PFSK-1 (cell line): Measurements from ENCODE around the gene S100A8.

Source experiments
- FOXP2 ChIP-seq: optimal IDR thresholded peaks from 2 replicates; pipeline ENCODE3; 2011; ENCODE audit warnings: borderline replicate concordance, control low read depth, inconsistent platforms; ENCODE audit not compliant: insufficient read depth; ENCODE audit errors: extremely low read length, extremely low read depth
- POLR2AphosphoS5 ChIP-seq: IDR thresholded peaks from 2 replicates; pipeline ENCODE4 v1.6.1; 2012; ENCODE audit warnings: low read depth, mild to moderate bottlenecking, control low read depth, low read length, moderate library complexity
- SIN3A ChIP-seq: IDR thresholded peaks from 2 replicates; pipeline ENCODE4 v1.6.1; 2012; ENCODE audit warnings: mild to moderate bottlenecking, low read length, moderate library complexity, borderline replicate concordance; ENCODE audit not compliant: insufficient read depth
- TAF1 ChIP-seq: IDR thresholded peaks from 2 replicates; pipeline ENCODE4 v1.6.1; 2012; ENCODE audit warnings: low read length, control low read depth, borderline replicate concordance; ENCODE audit not compliant: insufficient read depth
- TF ChIP-seq, protein P1 (sequence below), 2 experiments: IDR thresholded peaks; 2 replicates each; pipeline versions ENCODE4 v1.6.1 to v1.8.0; 2011 to 2012; ENCODE audit warnings: low read depth in 2 of 2, low read length in 2 of 2, control low read depth in 1 of 2, inconsistent platforms in 1 of 2, mild to moderate bottlenecking in 1 of 2, moderate library complexity in 1 of 2; ENCODE audit not compliant: insufficient read depth in 1 of 2

Gene S100A8

DNA sequence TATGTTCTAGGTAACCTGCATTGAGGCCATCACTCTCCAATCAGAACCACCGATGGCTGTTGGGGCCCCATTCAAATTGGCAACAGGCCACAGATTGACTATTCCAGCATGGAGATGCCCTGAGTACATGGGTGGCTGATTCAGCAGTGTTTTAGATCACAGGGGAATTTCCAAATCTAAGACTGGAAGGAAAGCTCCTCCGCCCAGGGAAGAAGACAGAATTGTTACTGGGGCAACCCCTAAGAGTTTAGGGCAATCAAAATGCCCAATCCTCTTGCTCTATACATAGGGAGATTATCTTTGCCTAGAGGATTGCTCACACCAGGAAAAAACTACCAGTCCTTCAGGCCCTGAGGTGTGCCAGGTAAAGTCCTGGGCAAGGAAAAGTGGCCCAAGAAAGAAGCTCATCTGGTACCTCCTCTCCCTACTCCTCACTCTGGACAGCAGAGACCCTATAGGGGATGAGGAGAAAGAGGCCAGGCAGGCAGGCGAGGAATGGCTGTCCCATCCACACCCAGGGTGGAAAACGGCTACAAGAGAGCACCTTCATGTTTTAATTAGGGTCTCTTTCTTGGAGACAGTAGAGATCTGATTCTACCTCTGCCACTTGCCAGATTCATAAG lies 5.8 kb downstream of the S100A8 start:
- TF ChIP-seq TAF1 (no peak), POLR2AphosphoS5 (no peak), SIN3A (no peak), FOXP2 (no peak)
- TF ChIP-seq, protein P1, sequence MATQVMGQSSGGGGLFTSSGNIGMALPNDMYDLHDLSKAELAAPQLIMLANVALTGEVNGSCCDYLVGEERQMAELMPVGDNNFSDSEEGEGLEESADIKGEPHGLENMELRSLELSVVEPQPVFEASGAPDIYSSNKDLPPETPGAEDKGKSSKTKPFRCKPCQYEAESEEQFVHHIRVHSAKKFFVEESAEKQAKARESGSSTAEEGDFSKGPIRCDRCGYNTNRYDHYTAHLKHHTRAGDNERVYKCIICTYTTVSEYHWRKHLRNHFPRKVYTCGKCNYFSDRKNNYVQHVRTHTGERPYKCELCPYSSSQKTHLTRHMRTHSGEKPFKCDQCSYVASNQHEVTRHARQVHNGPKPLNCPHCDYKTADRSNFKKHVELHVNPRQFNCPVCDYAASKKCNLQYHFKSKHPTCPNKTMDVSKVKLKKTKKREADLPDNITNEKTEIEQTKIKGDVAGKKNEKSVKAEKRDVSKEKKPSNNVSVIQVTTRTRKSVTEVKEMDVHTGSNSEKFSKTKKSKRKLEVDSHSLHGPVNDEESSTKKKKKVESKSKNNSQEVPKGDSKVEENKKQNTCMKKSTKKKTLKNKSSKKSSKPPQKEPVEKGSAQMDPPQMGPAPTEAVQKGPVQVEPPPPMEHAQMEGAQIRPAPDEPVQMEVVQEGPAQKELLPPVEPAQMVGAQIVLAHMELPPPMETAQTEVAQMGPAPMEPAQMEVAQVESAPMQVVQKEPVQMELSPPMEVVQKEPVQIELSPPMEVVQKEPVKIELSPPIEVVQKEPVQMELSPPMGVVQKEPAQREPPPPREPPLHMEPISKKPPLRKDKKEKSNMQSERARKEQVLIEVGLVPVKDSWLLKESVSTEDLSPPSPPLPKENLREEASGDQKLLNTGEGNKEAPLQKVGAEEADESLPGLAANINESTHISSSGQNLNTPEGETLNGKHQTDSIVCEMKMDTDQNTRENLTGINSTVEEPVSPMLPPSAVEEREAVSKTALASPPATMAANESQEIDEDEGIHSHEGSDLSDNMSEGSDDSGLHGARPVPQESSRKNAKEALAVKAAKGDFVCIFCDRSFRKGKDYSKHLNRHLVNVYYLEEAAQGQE (IDR thresholded peaks at IDR 0.05; ENCODE audit: insufficient read depth in 1 of 2, low read depth in 2 of 2, low read length in 2 of 2): no peak

DNA sequence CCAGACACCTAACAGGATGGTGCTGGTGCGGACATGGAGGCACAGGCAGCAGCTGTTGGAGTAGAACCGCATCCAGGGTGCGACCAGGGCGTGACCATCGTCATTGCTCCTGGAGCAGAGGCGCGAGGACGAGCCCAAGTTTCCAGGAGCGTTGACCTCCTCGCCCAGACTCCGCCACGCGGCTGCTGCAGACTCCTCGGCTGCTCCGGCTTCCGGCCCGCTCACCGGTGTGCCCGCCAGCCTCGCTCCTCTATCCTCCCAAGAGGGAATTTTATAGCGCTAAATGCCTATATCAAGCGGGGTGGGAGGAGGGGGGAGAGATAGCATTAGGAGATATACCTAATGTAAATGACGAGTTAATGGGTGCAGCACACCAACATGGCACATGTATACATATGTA lies 10.2 kb downstream of the S100A8 start:
- no peak for TF ChIP-seq POLR2AphosphoS5
- no peak for TF ChIP-seq FOXP2
- TF ChIP-seq, protein P1 (IDR thresholded peaks at IDR 0.05; ENCODE audit: insufficient read depth in 1 of 2, low read depth in 2 of 2, low read length in 2 of 2): no peak
- no peak for TF ChIP-seq SIN3A
- TF ChIP-seq TAF1: no peak

DNA sequence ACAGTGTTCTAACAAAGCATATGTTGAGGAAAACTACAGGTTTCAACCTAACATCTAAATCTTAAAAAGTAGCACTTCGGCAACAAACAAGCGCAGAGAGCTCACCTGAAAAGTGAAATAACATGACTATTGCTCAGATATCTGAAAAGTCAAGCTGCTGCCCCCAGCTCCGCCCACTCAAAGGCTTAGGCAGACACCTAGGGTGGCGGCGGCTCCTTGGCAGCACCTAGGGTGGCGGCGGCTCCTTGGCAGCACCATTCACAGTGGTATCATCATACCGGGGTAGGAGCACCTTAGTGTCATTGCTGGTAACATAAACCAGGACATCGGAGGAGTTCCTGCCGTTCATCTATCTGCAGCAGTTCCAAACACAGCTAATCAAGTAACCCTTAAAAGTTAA lies 11.3 kb downstream of the S100A8 start:
- TF ChIP-seq FOXP2 (no peak), TAF1 (no peak), SIN3A (no peak), POLR2AphosphoS5 (no peak)
- TF ChIP-seq, protein P1 (IDR thresholded peaks at IDR 0.05; ENCODE audit: insufficient read depth in 1 of 2, low read depth in 2 of 2, low read length in 2 of 2): no peak

DNA sequence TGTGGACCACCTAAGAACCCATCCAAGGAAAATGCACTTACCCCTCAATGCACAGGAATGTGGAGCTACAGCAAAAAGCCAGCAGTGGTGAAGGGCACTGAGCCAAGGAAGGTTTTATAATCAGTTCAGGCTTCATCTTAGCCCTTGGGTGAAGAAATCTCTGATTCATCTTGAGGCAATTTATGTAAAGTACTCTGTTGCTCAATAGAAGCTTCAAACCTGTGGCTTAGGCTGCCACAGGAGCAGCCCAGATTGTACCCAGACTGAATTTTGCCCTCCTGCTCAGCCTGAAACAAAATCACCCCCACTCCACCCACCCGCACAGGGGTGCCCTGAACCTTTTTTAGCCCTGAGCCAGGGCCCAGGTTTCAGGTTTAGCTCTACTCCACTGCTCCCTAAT lies 15.4 kb downstream of the S100A8 start, which contains the start of gene S100A12:
Gene S100A12 (minus strand): TSS at position 111 of the 400 bp plus-strand sequence. CDS start 1,029 bp downstream, outside the sequence.
- no peak for TF ChIP-seq FOXP2
- TF ChIP-seq SIN3A: no peak
- TF ChIP-seq, protein P1 (IDR thresholded peaks at IDR 0.05; ENCODE audit: insufficient read depth in 1 of 2, low read depth in 2 of 2, low read length in 2 of 2): no peak
- no peak for TF ChIP-seq TAF1
- no peak for TF ChIP-seq POLR2AphosphoS5
